ENCODE results near the gene PEX7. TPM values are rescaled to one million over a fixed set of nuclear protein-coding genes. Genes with fewer than 3 reads are reported as not detected.
A peak's percentile ranks its signal among the peaks of the same experiment; 100 is the strongest.

Gene PEX7
- total and polyA plus RNA-seq, 12 donors = 2.9 to 20.6 (median 15.5) TPM

DNA sequence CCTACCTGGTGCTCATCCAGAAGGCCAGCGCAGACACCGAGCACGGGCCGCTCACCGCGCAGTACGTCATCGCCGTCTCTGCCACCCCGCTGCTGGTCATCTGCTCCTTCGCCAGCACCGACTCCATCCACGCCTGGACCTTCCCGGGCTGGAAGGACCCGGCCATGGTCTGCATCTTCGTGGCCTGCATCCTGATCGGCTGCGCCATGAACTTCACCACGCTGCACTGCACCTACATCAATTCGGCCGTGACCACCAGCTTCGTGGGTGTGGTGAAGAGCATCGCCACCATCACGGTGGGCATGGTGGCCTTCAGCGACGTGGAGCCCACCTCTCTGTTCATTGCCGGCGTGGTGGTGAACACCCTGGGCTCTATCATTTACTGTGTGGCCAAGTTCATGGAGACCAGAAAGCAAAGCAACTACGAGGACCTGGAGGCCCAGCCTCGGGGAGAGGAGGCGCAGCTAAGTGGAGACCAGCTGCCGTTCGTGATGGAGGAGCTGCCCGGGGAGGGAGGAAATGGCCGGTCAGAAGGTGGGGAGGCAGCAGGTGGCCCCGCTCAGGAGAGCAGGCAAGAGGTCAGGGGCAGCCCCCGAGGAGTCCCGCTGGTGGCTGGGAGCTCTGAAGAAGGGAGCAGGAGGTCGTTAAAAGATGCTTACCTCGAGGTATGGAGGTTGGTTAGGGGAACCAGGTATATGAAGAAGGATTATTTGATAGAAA is 101.7 kb downstream of the PEX7 start:
- H3K4me3 ChIP-seq = peak overlapping the region in 2 of 10 donors; percentile 5 to 59
- no peak overlapping the region for H3K27ac ChIP-seq
- H3K36me3 ChIP-seq = no peaks in the 10 kb centered on the region
- no peaks in the 10 kb centered on the region for H3K9me3 ChIP-seq
- H3K27me3 ChIP-seq = peaks cover 16 to 68% (median 49%) of the 10 kb centered on the region in 7 donors
- ATAC-seq (peak in 1 of 8 donors; percentile 14), DNase-seq (no peak)
- intact Hi-C loops (cut with DNase I) = no loop called here
- 63 to 71% methylated on average over 40 of the region's 40 CpGs for WGBS, 2 donors
- H3K4me1 ChIP-seq = peaks cover 0 to 38% (median 33%) of the 10 kb centered on the region in 9 donors
- TF ChIP-seq, protein P1, sequence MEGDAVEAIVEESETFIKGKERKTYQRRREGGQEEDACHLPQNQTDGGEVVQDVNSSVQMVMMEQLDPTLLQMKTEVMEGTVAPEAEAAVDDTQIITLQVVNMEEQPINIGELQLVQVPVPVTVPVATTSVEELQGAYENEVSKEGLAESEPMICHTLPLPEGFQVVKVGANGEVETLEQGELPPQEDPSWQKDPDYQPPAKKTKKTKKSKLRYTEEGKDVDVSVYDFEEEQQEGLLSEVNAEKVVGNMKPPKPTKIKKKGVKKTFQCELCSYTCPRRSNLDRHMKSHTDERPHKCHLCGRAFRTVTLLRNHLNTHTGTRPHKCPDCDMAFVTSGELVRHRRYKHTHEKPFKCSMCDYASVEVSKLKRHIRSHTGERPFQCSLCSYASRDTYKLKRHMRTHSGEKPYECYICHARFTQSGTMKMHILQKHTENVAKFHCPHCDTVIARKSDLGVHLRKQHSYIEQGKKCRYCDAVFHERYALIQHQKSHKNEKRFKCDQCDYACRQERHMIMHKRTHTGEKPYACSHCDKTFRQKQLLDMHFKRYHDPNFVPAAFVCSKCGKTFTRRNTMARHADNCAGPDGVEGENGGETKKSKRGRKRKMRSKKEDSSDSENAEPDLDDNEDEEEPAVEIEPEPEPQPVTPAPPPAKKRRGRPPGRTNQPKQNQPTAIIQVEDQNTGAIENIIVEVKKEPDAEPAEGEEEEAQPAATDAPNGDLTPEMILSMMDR (IDR thresholded peaks at IDR 0.05) = no peak

DNA sequence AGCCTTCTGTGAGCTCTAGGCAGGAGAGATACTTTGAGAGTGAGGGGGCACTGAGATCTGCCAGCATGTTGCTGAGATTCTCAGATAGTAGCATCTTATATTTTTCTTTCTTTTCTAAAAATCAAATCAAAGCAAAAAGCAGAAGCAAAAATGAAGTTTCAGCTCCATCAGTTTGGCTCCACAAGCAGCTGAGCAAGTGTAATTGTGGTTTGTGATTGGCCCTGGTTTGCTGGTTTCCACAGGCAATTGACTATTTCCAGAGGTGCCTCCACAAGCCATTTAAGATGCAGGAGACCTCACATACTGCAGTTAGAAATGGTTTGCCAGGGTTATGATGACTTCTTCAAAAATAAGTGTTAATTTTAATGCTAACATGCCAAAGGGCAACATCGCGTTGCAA is 104.0 kb downstream of the PEX7 start:
- ATAC-seq (no peak), DNase-seq (no peak)
- 98 to 100% methylated on average over 2 of the region's 2 CpGs for WGBS, 2 donors
- H3K27ac ChIP-seq = no peak overlapping the region
- H3K4me1 ChIP-seq = peaks cover 0 to 23% (median 20%) of the 10 kb centered on the region in 9 donors
- no peaks in the 10 kb centered on the region for H3K36me3 ChIP-seq
- peaks cover 12 to 45% (median 30%) of the 10 kb centered on the region in 7 donors for H3K27me3 ChIP-seq
- no peaks in the 10 kb centered on the region for H3K9me3 ChIP-seq
- no peak overlapping the region for H3K4me3 ChIP-seq
- intact Hi-C loops (cut with DNase I) = no loop called here
- TF ChIP-seq, protein P1 (IDR thresholded peaks at IDR 0.05) = no peak

DNA sequence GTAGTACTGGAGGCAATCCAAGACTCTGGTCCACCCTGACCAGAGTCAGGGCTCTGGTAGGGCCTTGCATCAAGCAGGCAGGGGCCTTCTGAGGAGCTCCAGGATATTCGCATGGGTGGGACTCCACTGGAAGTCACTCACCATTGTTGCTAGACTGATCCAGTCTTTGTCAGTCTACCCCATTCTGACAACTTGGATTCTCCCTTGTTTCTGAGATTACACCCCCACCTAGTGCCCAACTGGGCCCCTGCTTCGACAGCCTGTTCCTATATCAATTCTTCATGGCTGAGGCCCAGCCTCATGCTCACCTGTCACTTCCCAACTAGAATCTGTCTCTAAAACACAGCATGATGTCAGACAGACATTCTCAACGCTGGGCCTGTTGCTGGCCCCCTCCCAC is 104.9 kb downstream of the PEX7 start:
- Histone ChIP-seq H3K27me3 (peaks cover 5 to 36% (median 21%) of the 10 kb centered on the region in 7 donors), H3K9me3 (no peaks in the 10 kb centered on the region), H3K27ac (no peak overlapping the region), H3K4me3 (no peak overlapping the region), H3K36me3 (no peaks in the 10 kb centered on the region), H3K4me1 (peaks cover 0 to 15% (median 12%) of the 10 kb centered on the region in 9 donors)
- DNase-seq (no peak), ATAC-seq (no peak)
- TF ChIP-seq, protein P1 (IDR thresholded peaks at IDR 0.05) = peak in 6 of 9 donors; percentile 22 to 46 (median 28)
- WGBS, 2 donors = 69 to 71% methylated on average over 3 of the region's 3 CpGs
- intact Hi-C loops (cut with DNase I) = no loop called here

DNA sequence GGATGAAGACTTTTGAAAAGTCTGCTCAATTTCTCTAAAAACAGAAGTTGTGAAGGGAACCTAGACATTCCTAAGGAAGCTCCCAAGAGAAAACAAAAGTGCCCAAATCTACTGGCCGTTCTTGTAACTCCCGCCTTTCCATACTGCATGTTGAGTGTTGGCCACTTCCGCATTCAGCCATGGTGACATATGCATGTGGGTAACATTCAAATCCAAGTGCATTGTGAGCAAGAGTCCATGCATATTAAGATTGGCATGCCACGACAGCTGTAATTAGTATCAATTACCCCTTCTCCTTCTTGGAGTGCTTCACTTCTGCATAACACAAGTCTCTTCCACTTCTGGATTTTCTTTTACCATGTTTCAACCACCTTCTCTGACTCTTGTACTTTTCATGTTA is 108.1 kb downstream of the PEX7 start:
- no peak overlapping the region for H3K27ac ChIP-seq
- no peak for DNase-seq
- no peaks in the 10 kb centered on the region for H3K36me3 ChIP-seq
- H3K9me3 ChIP-seq = no peaks in the 10 kb centered on the region
- no peak for ATAC-seq
- TF ChIP-seq, protein P1 (IDR thresholded peaks at IDR 0.05) = no peak
- no peaks in the 10 kb centered on the region for H3K4me1 ChIP-seq
- H3K4me3 ChIP-seq = no peak overlapping the region
- intact Hi-C loops (cut with DNase I) = no loop called here
- peaks cover 0 to 16% (median 4%) of the 10 kb centered on the region in 7 donors for H3K27me3 ChIP-seq
- 92 to 94% methylated on average over 4 of the region's 4 CpGs for WGBS, 2 donors

All from heart right ventricle (tissue), 16 donors.